ENCODE measurements around the gene MICAL2.

The MICAL2 gene

GRCh38 chr11:12269446-12270214 lies 159.2 kb downstream of the MICAL2 start:
- no peak overlapping the region for H3K4me3 ChIP-seq (ENCODE audit: low read depth, low read length)
- TF ChIP-seq CTCF (IDR thresholded peaks at IDR 0.05; ENCODE audit: borderline replicate concordance, insufficient read depth, low read depth, low read length) = no peak

GRCh38 chr11:12270215-12270797 lies 159.9 kb downstream of the MICAL2 start:
- TF ChIP-seq CTCF (IDR thresholded peaks at IDR 0.05; ENCODE audit: borderline replicate concordance, insufficient read depth, low read depth, low read length) = no peak
- no peak overlapping the region for H3K4me3 ChIP-seq (ENCODE audit: low read depth, low read length)

GRCh38 chr11:12270817-12271216 lies 160.4 kb downstream of the MICAL2 start:
- H3K4me3 ChIP-seq (ENCODE audit: low read depth, low read length) = no peak overlapping the region
- no peak for TF ChIP-seq CTCF (IDR thresholded peaks at IDR 0.05; ENCODE audit: borderline replicate concordance, insufficient read depth, low read depth, low read length)

- H3K4me3 ChIP-seq (ENCODE audit: low read depth, low read length) = no peak overlapping the region
- TF ChIP-seq CTCF (IDR thresholded peaks at IDR 0.05; ENCODE audit: borderline replicate concordance, insufficient read depth, low read depth, low read length) = no peak
Measured at GRCh38 chr11:12271241-12271640, 160.9 kb downstream of the MICAL2 start.

GRCh38 chr11:12271826-12272366 lies 161.5 kb downstream of the MICAL2 start:
- no peak for TF ChIP-seq CTCF (IDR thresholded peaks at IDR 0.05; ENCODE audit: borderline replicate concordance, insufficient read depth, low read depth, low read length)
- H3K4me3 ChIP-seq (ENCODE audit: low read depth, low read length) = no peak overlapping the region

GRCh38 chr11:12272821-12273617 lies 162.6 kb downstream of the MICAL2 start:
- no peak overlapping the region for H3K4me3 ChIP-seq (ENCODE audit: low read depth, low read length)
- no peak for TF ChIP-seq CTCF (IDR thresholded peaks at IDR 0.05; ENCODE audit: borderline replicate concordance, insufficient read depth, low read depth, low read length)

Data from GM12875 (cell line).